Measurements from ENCODE around the gene SLC66A2. TPM values are rescaled to one million over a fixed set of nuclear protein-coding genes. Genes with fewer than 3 reads are reported as not detected.

The SLC66A2 gene
- total RNA-seq, 1 experiment from 2014 or later: 13.0 TPM

DNA sequence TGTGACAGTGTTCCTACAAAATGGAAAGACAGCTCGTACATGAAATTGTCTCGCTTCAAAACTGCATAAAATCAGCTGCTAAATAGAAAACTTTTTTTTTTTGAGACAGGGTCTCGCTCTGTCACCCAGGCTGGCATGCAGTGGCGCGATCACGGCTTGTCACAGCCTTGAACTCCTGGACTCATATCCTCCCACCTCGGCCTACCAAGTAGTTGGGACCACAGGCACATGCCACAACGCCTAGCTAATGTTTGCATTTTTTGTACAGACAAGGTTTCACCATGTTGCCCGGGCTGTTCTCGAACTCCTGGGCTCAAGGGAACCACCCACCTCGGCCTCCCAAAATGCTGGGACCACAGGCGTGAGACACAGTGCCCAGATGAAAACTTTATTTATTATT, 33.7 kb upstream of the SLC66A2 start:
- H3K4ac ChIP-seq (ENCODE audit: low read depth, low read length): no peak overlapping the region
- H3K27ac ChIP-seq (ENCODE audit: insufficient read length, low read depth, low read length): no peak overlapping the region
- no peak overlapping the region for H2AFZ ChIP-seq (ENCODE audit: low read length)
- Mint-ChIP-seq H3K4me3 (no peak overlapping the region), H3K4me1 (peaks cover 12 to 14% of the 10 kb centered on the region in 2 experiments), H3K27me3 (ENCODE audit: low read depth) (no peaks in the 10 kb centered on the region), H3K9me3 (no peaks in the 10 kb centered on the region), H3K36me3 (ENCODE audit: insufficient read depth in 1 of 3, low read depth in 3 of 3) (peaks cover 19 to 37% (median 34%) of the 10 kb centered on the region in 3 experiments), H3K27ac (no peak overlapping the region)
- no peak overlapping the region for H4K91ac ChIP-seq (ENCODE audit: insufficient read length, low read depth, low read length)
- H3K4me2 ChIP-seq (ENCODE audit: insufficient read depth, insufficient read length, low read length): no peak overlapping the region
- no peak overlapping the region for H3K23ac ChIP-seq (ENCODE audit: insufficient read length, low read depth, low read length)
- no peak overlapping the region for H2BK12ac ChIP-seq (ENCODE audit: insufficient read length, low read depth, low read length)
- H3K14ac ChIP-seq (ENCODE audit: insufficient read depth, low read length): no peak overlapping the region
- no peak overlapping the region for H2BK20ac ChIP-seq (ENCODE audit: low read depth, low read length, poor library complexity, severe bottlenecking)
- DNase-seq: no peak
- H3K56ac ChIP-seq (ENCODE audit: insufficient read length, low read depth, low read length): no peak overlapping the region
- no peak overlapping the region for H3K9ac ChIP-seq (ENCODE audit: extremely low read depth, insufficient read length, low read length)
- no peak overlapping the region for H2BK120ac ChIP-seq (ENCODE audit: low read depth, low read length, poor library complexity, severe bottlenecking)
- no peaks in the 10 kb centered on the region for H3K4me1 ChIP-seq (ENCODE audit: insufficient read depth, low read length)
- H4K5ac ChIP-seq (ENCODE audit: insufficient read length, low read depth, low read length): no peak overlapping the region
- peaks cover 10% of the 10 kb centered on the region for H3K23me2 ChIP-seq (ENCODE audit: insufficient read length, low read depth, low read length, poor library complexity, severe bottlenecking)
- peaks cover 10% of the 10 kb centered on the region for H3K79me1 ChIP-seq (ENCODE audit: insufficient read depth, low read depth, low read length, poor library complexity, severe bottlenecking)
- no peaks in the 10 kb centered on the region for H4K20me1 ChIP-seq (ENCODE audit: control insufficient read depth, insufficient read depth, insufficient read length)
- WGBS (ENCODE audit: extremely low coverage, insufficient read length, low lambda C conversion rate): no CpG with 5 or more reads among the region's 12 CpGs
- H2BK5ac ChIP-seq (ENCODE audit: insufficient read length, low read length): no peak overlapping the region
- H3K9me3 ChIP-seq (ENCODE audit: control insufficient read depth, low read depth, low read length): no peaks in the 10 kb centered on the region
- no peak overlapping the region for H2AK5ac ChIP-seq (ENCODE audit: insufficient read length, low read length)
- no peak overlapping the region for H3T11ph ChIP-seq (ENCODE audit: low read length)
- TF ChIP-seq, protein P1, sequence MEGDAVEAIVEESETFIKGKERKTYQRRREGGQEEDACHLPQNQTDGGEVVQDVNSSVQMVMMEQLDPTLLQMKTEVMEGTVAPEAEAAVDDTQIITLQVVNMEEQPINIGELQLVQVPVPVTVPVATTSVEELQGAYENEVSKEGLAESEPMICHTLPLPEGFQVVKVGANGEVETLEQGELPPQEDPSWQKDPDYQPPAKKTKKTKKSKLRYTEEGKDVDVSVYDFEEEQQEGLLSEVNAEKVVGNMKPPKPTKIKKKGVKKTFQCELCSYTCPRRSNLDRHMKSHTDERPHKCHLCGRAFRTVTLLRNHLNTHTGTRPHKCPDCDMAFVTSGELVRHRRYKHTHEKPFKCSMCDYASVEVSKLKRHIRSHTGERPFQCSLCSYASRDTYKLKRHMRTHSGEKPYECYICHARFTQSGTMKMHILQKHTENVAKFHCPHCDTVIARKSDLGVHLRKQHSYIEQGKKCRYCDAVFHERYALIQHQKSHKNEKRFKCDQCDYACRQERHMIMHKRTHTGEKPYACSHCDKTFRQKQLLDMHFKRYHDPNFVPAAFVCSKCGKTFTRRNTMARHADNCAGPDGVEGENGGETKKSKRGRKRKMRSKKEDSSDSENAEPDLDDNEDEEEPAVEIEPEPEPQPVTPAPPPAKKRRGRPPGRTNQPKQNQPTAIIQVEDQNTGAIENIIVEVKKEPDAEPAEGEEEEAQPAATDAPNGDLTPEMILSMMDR (conservative IDR thresholded peaks at IDR 0.05): no peak
- no peak overlapping the region for H4K8ac ChIP-seq (replicated peaks; ENCODE audit: insufficient read length, low read depth, low read length)
- no peak overlapping the region for H3K18ac ChIP-seq (ENCODE audit: insufficient read length, low read depth, low read length)
- H3K27me3 ChIP-seq (ENCODE audit: insufficient read depth, low read length): no peaks in the 10 kb centered on the region
- H2BK15ac ChIP-seq (ENCODE audit: low read depth, low read length): no peak overlapping the region
- H3K79me2 ChIP-seq (ENCODE audit: insufficient read depth, low read length): peaks cover 66% of the 10 kb centered on the region
